HG03039 (cell line): ENCODE measurements around the gene SEC24A.
"Not testable (repeated sequence)": the region's sequence is repeated elsewhere in the genome, so short reads cannot be mapped to it uniquely, and the experiment has no call there.

Experiments
- ATAC-seq: cut with Tn5 transposase; IDR thresholded peaks from one replicate; pipeline ENCODE4 v1.9.1; 2021; ENCODE audit warnings: mild to moderate bottlenecking, moderate library complexity; ENCODE audit not compliant: unreplicated experiment

SEC24A gene

DNA sequence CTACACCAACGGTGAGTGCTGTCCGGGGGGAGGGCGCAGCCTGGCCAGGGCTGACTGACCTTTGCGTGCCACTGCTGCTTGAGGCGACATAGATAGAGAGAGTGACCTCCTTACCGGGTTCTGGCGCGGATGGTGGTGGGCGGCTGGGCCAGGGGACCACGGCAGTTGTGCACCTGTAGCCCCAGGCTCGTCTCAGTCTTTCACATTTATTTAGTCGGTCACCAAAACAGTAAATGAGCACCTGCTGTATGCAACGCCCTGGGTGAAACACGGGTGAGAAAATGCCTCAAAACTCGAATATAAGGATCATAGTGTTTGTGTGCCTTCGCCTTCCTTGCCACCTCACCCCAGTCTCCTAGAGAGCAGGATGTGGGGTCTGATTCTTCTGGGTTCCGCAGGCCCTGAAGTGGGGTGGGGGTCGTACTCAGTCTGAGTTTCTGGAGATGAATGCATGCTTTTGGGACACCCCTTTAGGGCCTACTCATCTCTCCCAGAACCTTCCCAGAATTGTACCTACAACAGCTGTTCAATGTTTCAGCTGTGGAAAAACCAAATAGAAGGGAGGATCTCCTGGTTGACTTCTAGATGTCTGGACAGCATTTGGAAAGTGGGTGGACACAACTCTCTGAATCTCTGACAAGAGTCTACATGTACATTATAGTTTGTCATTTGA, 714 bp downstream of the SEC24A start:
- ATAC-seq = peak; percentile 9

DNA sequence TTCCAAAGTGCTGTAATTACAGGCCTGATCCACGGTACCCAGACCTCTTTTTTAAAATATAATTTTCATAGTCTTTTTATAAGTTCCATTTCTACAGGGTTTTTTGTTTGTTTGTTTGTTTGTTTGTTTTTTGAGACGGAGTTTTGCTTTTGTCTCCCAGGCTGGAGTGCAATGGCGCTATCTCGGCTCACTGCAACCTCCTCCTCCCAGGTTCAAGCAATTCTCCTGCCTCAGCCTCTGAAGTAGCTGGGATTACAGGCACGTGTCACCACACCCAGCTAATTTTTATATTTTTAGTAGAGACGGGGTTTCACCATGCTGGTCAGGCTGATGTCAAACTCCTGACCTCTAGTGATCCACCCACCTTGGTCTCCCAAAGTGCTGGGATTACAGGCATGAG, 2.1 kb downstream of the SEC24A start:
- not testable (repeated sequence) for ATAC-seq

DNA sequence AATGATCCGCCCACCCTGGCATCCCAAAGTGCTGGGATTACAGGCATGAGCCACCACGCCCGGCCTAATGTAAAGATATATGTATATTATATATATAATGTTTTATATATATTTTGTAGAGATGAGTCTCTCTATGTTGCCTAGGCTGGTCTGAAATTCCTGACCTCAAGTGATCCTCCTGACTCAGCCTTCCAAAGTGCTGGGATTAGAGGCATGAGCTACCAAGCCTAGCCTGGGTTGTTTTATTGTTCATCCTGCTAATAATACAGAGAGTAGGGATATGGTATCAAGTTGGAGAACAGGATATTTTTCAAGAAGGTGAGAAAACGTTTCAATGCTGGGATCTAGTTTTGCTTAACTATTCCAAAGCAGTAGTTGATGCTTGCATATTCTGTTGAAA, 2.9 kb downstream of the SEC24A start:
- no peak for ATAC-seq

DNA sequence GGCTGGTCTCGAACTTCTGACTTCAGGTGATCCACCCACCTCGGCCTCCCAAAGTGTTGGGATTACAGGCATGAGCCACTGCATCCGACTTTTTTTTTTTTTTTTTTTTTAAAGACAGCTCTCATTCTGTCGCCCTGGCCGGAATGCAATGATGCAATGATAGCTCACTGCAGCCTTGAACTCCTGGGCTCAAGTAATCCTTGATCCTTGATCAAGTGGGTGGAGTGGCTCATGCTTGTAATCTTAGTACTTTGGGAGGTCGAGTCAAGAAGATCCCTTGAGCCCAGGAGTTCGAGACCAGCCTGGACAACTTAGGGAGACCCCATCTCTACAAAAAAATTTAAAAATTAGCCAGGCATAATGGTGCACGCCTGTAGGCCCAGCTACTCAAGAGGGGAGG, 8.1 kb downstream of the SEC24A start:
- no peak for ATAC-seq

DNA sequence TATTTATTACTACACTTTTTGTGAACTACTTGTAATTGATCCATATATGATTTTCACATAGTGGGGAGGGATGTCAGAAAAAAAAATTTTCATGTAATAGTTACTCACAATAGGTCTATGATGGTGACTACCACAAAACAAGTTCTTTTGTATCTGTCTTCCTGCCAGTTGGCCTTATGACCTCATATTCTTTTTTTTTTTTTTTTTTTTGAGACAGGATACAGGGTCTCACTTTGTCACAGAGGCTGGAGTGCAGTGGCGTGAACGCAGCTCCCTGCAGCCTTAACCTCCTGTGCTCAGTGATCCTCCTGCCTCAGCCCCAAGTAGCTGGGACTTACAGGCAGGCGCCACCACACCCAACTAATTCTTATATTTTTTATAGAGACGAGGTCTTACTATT, 10.9 kb downstream of the SEC24A start:
- no peak for ATAC-seq

DNA sequence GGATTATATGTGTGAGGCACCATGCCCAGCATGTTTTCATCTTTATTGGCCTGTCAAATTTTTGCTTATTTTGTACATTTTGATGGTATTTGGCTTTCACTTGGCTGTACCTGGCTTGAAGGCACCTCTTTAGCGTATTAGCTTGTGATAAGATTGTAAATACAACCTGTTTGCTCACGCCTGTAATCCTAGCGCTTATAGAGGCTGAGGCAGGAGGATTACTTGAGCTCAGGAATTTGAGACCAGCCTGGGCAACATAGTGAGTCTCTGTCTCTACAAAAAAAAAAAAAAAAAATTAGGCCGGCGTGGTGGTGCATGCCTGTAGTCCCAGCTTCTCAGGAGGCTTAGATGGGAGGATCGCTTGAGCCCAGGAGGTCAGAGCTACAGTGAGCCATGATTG, 11.3 kb downstream of the SEC24A start:
- ATAC-seq = no peak

DNA sequence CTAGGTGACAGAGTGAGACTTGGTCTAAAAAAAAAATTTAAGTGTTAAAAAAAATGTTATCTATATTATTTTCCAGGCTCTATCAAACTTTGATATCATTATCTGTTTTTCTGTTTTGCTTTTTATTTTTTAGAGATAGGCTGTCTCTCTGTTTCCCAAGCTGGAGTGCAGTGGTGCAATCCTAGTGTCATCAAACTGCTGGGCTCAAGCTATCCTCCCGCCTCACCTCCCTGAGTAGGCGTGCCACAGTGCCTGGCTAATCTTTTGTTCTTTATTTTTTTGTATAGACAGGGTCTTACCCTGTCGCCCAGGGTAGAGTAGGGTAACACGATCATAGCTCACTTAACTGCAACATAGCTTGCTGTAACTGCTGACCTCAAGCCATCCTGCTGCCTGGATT, 14.4 kb downstream of the SEC24A start:
- no peak for ATAC-seq

DNA sequence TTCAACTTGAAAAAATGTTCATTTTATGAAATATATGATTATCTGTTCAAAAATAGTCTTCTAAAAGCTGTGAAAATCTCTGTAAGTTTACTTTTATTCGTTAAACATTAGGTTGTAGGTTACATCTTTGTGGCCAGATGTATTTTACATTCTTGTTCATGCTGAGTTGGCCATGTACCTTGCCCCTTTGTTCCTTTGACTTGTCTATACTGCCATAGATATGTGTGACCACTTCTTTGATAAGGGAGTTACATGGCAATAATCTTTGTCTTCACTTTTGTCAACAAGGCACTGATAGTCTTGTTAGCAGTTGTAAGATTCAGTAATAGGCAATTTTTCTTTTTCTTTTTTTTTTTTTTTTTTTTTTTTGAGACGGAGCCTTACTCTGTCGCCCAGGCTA, 15.9 kb downstream of the SEC24A start:
- no peak for ATAC-seq

DNA sequence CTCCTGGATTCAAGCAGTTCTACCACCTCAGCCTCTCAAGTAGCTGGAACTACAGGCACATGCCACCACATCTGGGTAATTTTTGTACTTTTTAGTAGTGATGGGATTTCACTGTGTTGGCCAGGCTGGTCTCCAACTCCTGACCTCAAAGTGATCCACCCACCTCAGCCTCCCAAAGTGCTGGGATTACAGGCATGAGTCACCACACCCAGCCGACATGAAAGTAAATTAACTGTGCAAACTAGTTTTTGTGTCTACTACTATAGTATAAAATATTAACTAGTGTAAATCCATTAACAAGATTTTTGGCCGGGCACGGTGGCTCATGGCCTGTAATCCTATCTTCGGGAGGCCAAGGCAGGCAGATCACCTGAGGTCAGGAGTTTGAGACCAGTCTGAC, 25.0 kb downstream of the SEC24A start:
- ATAC-seq = not testable (repeated sequence)

DNA sequence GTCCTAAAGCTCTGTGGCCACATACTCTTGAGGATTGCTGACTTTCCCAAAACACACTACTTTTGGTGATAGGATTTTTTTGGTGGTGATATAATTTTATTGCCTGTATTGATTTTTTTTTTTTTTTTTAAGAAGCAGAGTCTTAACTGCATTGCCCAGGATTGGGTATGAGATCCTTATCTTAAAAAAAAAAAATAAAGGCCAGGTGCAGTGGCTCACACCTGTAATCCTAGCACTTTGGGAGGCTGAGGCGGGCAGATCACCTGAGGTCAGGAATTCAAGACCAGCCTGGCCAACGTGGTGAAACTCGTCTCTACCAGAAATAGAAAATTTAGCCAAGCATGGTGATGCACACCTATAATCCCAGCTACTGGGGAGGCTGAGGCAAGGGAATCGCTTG, 28.8 kb downstream of the SEC24A start:
- not testable (repeated sequence) for ATAC-seq

DNA sequence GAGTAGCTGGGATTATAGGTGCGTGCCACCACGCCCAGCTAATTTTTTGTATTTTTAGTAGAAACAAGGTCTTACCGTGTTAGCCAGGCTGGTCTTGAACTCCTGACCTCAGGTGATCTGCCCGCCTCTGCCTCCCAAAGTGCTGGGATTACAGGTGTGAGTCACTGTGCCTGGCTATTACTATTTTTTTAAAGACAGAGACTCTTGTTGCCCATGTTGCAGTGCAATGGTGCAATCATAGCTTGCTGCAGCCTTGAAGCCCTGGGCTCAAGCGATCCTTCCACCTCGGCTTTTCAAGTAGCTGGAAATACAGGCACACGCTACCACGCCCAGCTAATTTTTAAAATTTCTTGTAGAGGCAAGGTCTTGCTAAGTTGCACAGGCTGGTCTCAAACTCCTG, 41.6 kb downstream of the SEC24A start:
- not testable (repeated sequence) for ATAC-seq

DNA sequence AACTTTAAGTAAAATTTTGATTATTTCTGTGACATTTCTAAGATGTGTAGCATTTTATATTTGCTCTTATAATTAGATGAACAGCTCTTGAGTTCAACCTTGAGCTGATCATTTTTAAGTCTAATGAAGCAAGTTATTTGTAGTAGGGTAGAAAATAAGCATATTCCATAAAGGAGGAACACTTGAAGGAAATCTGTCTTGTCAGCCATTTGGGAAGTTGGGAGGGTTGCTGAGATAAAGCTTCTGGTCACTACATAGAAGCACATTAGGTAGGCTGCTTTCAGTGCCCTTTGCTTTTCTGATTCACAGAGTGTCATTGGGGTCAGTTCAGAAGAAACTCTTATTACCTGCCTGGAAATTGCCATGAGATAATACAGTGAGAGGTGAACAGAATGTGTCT, 44.1 kb downstream of the SEC24A start:
- ATAC-seq = no peak

DNA sequence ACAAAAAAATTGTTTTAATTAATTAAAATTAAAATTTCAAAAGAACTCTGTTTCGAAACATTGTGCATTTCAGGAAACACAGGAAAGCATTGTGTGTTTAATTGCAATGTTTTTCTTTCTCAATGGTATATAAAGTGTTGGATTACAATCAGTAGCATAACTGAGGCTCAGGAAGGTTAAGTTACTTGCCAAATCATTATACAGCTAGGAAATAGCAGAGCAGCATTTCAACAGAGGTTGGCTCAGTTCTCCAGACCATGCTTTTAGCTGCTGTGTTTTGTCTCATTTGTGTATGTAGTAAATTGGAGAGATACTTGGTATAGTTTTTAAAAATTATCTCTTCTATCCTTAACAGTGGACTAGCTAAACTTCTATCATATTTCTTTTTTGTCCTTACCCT, 59.7 kb downstream of the SEC24A start:
- ATAC-seq = no peak

DNA sequence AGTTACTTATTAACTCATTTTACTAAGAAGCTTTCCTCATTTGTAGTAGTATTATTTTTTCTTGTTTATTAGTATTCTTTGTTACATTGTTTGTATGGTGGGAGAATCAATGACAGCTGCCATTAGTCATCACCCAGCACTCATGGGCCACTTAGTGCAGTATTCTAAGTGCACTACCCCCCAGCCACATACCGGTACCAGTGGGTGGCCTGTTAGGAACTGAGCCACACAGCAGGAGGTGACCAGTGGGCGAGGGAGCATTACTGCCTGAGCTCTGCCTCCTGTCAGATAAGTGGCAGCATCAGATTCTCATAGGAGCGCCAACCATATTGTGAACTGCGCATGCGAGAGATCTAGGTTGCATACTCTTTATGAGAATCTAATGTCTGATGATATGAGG, 65.5 kb downstream of the SEC24A start:
- ATAC-seq = no peak

DNA sequence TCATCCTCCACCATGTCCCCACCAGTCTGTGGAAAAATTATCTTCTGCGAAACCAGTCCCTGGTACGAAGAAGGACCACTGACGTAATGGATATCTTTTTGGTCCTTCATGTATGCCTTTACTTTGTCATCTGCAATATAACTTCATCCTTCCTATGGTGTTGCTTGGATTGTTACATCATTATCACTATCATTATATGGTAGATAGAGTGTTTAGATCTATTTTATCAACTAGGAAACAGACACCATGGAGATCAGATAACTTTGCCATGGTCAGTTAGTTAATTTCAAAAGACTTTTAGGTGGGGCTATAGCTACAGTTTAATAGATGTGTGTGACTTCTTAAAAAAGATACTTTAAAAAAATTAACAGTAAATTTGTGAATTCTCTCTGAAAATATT, 66.0 kb downstream of the SEC24A start:
- ATAC-seq = no peak

DNA sequence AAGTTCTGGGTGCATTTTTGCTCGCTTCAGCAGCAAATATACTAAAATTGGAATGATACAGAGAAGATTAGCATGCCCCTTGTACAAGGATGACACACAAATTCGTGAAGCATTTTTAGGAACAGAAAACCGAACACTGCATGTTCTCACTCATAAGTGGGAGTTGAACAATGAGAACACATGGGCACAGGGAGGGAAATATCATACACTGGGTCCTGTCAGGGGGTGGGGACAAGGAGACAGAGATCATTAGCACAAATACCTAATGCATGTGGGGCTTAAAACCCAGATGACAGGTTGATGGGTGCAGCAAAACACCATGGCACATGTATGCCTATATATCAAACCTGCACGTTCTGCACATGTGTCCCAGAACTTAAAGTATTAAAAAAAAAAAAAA, 66.9 kb downstream of the SEC24A start:
- not testable (repeated sequence) for ATAC-seq

DNA sequence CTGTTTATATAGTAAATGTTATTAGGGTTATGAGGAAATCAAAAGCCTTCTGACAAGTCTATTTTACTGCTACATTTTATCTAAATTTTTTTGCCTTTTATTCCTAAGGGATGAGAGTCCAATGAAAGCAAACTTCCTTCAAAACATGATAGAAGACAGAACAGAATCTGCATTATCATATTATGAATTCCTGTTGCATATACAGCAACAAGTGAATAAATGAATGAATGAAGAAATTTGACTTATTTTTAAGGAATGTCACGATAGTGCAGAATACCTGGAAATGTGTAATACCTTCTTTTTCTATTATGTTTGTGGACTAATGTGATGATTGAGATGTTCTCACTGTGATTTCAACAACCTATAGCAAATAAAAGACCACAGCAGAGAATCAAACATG, 76.3 kb downstream of the SEC24A start:
- ATAC-seq = no peak

DNA sequence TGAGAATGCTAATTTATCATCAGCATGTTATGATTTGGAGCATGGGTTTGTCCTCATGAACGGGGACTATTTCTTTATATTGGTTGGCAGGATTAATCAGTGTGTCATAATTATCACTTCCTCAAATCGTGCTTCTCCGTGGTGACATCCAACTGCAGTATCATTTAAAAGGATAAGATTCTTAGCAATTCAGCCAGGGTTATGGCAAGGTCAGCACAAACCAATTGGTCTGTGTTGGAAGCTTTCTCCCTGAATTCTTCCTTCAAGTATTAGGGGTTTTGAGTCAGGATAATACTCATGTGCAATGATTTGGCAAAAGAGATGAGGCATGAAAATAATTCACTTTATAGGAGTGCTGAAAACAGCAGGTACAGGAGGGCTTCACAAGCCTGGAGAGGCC, 84.2 kb downstream of the SEC24A start:
- ATAC-seq = no peak

DNA sequence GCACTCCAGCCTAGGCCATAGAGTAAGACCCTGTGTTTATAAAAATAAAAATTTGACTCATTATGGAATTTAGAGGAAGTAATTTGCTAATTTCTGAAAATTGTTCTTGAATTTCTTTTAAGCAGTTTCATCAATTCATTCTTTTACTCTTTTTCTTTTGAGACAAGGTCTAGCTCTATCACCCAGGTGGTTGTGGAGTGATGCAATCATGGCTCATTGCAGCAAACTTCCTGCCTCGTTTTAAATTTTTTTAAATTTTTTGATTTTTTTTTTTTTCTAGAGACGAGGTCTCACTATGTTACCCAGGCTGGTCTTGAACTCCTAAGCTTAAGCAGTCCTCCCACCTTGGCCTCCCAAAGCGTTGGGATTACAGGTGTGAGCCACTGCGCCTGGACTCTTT, 86.7 kb downstream of the SEC24A start:
- no peak for ATAC-seq

DNA sequence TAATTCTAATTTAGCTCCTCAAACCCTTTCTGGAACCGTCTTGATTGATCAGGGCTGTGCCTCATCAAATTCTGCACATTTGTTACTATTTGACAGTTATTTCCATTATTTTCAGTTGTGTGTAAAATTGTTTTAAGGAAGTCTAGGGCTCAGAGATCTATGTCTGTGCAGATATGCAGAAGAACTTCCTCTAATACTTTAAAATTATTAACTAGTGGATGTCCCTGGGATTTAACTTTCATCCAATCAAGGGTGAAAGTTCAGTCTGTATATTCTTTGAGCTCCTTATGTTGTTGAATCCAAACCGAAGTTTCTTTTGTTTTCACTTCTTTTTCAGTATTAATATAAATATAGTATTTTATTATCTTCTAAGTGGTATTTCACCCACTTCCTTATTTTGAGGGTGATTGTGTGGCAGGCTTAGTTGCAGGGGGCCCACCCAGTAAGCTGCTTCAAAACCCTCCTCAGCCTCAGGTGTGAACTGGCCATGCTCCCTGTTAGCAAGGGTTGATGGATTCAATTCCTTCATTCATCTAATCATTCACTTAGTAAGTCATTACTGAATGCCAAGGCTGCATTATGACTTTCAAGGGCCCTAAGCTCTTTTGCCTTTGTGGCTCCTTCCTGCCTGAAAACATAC, 87.7 kb downstream of the SEC24A start:
- no peak for ATAC-seq

DNA sequence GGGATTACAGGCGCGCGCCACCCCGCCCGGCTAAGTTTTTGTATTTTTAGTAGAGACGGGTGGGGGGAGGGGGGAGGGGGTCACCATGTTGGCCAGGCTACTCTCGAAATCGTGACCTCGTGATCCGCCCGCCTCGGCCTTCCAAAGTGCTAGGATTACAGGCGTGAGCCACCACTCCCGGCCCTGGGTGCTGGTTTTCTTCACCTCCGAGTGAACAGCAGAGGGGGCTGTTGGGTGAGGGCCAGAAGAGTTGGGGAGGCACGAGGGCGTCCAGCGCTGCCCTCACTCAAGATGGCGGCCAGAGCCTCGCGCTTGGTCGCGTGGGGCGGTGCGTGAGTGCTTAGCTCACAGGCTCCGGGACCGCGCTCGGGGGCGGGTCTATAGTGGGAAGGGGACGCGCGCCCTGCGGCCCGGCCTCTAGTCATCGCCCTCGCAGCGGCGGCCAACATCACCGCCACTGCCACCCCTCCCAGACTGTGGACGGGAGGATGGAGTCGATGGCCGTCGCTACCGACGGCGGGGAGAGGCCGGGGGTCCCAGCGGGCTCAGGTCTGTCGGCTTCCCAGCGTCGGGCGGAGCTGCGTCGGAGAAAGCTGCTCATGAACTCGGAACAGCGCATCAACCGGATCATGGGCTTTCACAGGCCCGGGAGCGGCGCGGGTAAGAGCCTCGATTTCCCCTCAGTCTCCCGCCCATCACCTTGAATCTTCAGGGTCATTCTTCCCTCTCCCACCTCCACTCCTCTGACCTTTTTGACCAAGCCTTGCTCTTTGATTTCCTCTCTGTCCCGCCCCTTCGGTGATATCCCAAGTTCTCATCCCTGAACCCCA, 89.8 kb downstream of the SEC24A start, which contains the start of gene CAMLG:
Gene CAMLG, plus strand, starts transcription at position 416 of the 830 bp plus-strand sequence. Its CDS starts 73 bp downstream, at position 489.
- ATAC-seq = peak; percentile 97
